NCI-H345 treated with DMSO at 0.1 percent for 48 hours (cell line): ENCODE measurements around the gene DZIP1.
"Not testable (repeated sequence)": the region's sequence is repeated elsewhere in the genome, so short reads cannot be mapped to it uniquely, and the experiment has no call there.

ENCODE experiments used
- DNase-seq: peaks from one replicate; lab custom pipeline; 2025; ENCODE audit not compliant: unreplicated experiment; lab: John Stamatoyannopoulos, UW

Gene DZIP1

GRCh38 chr13:95603887-95604555 is 40.5 kb downstream of the DZIP1 start:
- no peak for DNase-seq

GRCh38 chr13:95601906-95602305 is 42.6 kb downstream of the DZIP1 start:
- DNase-seq: no peak

- no peak for DNase-seq
Observed at GRCh38 chr13:95601216-95601615, 43.3 kb downstream of the DZIP1 start.

GRCh38 chr13:95596701-95597100 is 47.8 kb downstream of the DZIP1 start:
- DNase-seq: no peak

- no peak for DNase-seq
Observed at GRCh38 chr13:95593462-95593861, 51.0 kb downstream of the DZIP1 start.

- no peak for DNase-seq
Observed at GRCh38 chr13:95588721-95589120, 55.8 kb downstream of the DZIP1 start.

- no peak for DNase-seq
Observed at GRCh38 chr13:95588134-95588533, 56.4 kb downstream of the DZIP1 start.

GRCh38 chr13:95585867-95586266 is 58.6 kb downstream of the DZIP1 start:
- no peak for DNase-seq

GRCh38 chr13:95579303-95579702 is 65.2 kb downstream of the DZIP1 start:
- DNase-seq: no peak

- no peak for DNase-seq
Observed at GRCh38 chr13:95573221-95573620, 71.3 kb downstream of the DZIP1 start.

GRCh38 chr13:95571941-95572340 is 72.6 kb downstream of the DZIP1 start:
- peak; percentile 44 for DNase-seq

GRCh38 chr13:95570016-95570415 is 74.5 kb downstream of the DZIP1 start:
- DNase-seq: no peak

- DNase-seq: no peak
Observed at GRCh38 chr13:95568131-95568530, 76.4 kb downstream of the DZIP1 start.

GRCh38 chr13:95565758-95566157 is 78.7 kb downstream of the DZIP1 start:
- DNase-seq: not testable (repeated sequence)

GRCh38 chr13:95564733-95565291 is 79.7 kb downstream of the DZIP1 start:
- no peak for DNase-seq

GRCh38 chr13:95564091-95564490 is 80.4 kb downstream of the DZIP1 start:
- no peak for DNase-seq

GRCh38 chr13:95560387-95560786 is 84.1 kb downstream of the DZIP1 start:
- no peak for DNase-seq

GRCh38 chr13:95559100-95559499 is 85.4 kb downstream of the DZIP1 start:
- DNase-seq: no peak

GRCh38 chr13:95557013-95557412 is 87.5 kb downstream of the DZIP1 start:
- no peak for DNase-seq

- DNase-seq: peak; percentile 16
Observed at GRCh38 chr13:95553581-95554385, 90.7 kb downstream of the DZIP1 start.

GRCh38 chr13:95552539-95553441 is 91.7 kb downstream of the DZIP1 start, which contains the start of gene CLDN10:
Gene CLDN10 (plus strand): TSS chr13:95552720. CDS start chr13:95552754, 34 bp downstream.
- DNase-seq: no peak
